EH (cell line): ENCODE data around the gene CCDC51.
"Not testable (repeated sequence)": the region's sequence is repeated elsewhere in the genome, so short reads cannot be mapped to it uniquely, and the experiment has no call there.

Experiments
- DNase-seq: peaks from one replicate; pipeline ENCODE4 v3.0.0-alpha.2; 2015; ENCODE audit warnings: low read depth

CCDC51 gene

DNA sequence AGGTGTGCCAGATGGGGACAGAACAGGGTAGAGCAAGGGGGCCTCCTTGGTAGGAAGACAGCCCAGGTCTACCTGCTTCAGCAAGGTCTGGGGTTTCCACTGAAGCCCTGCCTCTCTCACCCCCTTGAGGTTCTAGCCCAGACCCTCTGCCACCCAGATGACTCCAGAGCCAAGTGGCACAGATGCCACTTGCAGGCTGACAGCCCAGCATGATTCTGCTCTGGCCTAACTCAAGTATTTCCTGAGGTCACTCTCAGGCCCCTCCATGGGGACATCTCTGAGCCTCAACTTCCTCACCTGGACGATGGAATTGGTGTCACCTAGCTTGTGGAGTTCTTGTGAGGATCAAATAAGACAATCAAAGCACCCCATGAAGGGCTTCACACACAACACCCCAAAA, 33.9 kb downstream of the CCDC51 start:
- DNase-seq: no peak

DNA sequence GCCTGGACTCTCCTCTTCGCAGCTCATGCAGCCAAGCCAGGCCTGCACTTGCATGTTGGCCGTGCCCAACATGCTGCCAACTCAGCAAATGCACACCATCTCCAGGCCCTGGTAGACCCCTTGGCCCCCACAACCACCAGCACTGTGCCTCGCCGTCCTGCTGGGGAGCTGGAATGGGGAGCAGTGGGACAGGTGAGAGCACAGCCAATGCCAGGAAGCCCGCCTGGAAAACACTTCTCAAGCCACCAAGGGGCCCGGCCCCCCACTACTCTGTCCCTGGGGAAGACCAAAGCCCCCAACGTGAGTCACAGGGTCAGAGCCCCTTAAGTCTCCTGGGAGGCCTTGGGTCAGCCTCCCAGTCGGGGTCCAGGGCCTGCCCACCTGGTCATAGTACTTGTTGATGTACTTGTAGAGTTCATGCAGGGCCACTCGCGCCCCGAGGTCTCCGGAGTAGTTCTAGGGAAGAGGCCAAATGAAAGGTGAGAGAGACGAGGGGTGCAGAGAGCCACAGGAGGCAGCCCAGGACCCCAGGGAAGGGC, 34.5 kb downstream of the CCDC51 start:
- DNase-seq: no peak

DNA sequence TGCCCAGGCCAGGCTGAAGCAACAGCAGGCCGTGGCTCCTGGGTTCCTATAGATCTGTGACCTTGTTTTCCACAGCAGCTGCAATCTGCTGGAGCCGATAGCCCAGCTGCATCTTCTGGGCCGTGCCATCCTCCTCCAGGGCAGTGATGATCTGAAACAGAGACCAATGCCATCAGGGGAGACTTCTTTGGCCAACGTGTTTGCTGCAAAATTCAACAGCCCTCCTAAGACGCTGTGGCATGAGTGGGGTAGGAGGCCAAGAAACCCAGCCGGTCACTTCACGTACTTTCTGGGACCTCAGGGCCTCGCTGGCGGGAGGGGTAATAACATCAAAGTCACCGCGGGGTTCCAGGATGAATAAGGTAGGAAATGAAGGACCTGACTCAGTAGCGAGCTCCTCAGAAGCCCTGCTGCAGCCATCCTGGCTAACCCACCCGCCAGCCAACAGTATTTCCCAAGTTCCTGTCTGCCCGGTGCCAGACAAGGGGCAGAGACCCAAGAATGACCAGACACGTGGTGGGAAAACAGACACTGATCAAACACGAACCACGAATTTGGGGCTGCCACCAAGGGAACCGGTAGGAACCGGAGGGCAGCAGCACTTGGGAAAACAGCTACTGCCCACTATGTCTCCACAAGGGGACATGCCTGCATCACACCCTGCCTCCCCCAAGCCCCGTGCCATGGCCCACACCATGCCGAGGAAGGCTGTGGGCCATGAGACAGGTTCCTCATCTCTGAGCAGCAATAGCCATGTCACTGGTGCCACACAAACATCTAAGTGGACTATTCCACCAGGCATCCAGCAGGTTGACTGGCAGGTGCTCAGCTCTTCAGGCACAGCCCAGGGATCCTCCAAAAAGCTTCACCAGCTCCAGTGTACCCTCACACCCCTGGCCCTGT, 35.2 kb downstream of the CCDC51 start:
- DNase-seq: no peak

DNA sequence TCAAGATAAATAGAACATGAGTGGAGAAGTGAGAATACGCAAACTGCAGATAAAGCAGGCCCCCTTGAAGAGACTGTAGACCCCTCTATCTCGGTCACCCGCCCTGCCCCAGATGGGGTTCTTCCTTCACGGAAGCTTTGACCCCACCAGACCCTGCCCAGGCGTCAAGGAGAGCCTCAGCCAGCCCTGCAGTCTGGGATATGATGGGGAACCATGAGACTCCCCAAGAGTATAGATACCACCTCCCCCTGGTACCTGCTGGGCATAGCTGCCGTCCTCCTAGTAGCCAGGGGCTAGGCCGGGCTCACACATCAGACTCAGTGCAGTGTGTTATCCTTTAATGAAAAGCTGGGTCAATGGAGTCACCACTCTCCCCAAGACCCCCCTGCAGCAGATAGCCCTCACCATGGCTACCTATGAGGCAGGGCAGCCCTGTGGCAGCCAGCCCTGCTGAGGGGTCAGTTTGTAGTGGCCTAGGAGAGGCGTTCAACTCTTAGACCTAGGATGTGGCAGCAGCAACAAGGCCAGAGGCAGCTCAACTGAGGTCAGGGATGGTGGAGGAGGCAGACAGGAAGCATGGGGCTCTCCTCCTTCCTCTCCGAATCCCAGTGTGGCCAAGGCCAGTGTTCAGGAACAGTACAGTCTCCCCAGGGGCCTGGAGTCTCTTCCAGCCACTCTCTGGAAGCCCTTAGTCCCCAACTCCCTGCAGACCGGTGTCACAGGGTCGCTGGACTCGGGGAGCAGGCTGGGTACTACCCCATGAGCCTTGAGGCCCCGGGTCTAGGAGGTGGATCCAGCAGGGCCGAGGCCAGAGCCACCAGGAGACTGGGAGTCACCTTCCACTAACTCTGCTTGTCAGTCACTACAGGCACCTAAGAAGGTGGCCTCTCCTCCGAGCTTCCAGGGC, 36.1 kb downstream of the CCDC51 start:
- DNase-seq: no peak

DNA sequence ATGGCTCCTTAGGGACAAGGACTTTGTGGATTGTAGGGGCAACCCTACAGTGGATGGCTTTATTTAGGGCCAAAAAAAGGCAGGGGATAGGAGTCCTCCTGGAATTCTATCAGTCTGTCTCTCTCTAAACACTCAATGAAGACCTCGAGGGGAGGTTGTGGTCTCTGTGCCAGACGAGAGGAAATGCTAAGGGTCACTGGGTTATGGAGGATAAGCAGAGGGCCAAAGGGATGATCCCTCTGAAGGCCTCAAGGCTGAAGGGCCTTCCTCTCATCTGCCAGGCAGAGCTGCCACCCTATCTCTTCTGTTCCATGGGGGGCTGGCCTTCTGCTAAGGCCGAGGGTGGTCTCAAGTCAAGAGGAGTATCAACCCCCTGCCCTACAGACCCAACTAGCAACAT, 37.0 kb downstream of the CCDC51 start:
- DNase-seq: no peak

DNA sequence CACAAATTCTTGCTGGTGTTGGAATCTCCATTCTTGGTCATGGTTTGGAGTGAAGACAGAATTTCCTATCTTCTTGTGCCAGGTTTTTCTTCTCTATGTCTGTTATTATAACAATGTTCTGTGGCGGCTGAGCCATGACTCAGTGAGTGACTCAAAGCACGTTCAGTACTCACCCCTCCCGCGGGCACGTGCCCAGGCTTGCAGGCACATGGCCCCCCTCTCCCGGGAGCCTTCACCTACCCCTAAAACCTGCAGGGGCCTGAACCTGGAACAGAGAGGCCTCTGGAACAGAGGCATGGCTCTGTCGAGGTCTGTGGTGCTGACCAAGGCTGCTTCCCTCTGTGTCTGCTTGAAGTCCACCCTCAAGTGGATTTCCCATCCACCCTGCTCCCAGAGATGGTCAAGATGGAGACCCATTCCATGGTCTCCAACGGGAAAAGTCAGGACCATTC, 37.6 kb downstream of the CCDC51 start:
- DNase-seq: peak; percentile 94

DNA sequence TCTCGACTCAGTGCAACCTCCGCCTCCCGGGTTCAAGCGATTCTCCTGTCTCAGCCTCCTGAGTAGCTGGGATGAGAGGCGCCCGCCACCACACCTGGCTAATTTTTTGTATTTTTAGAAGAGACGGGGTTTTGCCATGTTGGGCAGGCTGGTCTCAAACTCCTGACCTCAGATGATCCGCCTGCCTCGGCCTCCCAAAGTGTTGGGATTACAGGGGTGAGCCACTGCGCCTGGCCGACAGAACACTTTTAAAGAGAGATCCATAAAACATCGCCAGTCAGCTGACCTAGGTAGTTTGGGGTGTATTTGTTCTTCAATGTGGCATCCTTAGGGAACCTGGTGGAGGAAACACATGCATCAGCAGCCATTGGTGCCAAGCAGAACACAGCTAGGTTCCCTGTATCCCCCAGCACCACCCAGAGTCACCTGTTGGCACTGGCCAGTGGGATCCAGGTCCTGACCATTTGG, 38.5 kb downstream of the CCDC51 start:
- not testable (repeated sequence) for DNase-seq

DNA sequence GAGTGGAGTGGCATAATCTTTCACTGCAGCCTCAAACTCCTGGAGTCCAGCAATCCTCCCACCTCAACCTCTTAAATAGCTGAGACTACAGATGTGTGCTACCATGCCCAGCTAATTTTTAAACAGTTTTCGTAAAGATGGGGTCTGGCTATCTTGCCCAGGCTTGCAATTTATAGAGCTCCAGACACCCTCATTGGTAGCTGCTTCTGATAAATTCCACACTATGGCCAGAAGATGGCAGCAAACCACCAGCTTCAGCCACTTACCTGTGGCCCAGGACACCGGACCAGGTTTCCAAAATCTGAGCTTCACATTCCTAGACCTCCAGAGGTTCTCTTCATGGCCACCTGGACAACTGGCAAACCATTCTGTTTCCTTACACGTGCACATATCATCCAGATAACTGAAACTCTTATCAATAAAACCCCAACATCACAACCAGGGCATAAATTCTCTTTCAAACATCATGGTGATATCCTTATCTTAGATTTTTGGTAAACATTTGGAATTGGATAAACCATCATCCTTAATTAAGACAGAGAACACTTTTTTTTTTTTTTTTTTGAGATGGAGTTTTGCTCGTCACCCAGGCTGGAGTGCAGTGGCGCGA, 39.0 kb downstream of the CCDC51 start:
- DNase-seq: peak; percentile 68

DNA sequence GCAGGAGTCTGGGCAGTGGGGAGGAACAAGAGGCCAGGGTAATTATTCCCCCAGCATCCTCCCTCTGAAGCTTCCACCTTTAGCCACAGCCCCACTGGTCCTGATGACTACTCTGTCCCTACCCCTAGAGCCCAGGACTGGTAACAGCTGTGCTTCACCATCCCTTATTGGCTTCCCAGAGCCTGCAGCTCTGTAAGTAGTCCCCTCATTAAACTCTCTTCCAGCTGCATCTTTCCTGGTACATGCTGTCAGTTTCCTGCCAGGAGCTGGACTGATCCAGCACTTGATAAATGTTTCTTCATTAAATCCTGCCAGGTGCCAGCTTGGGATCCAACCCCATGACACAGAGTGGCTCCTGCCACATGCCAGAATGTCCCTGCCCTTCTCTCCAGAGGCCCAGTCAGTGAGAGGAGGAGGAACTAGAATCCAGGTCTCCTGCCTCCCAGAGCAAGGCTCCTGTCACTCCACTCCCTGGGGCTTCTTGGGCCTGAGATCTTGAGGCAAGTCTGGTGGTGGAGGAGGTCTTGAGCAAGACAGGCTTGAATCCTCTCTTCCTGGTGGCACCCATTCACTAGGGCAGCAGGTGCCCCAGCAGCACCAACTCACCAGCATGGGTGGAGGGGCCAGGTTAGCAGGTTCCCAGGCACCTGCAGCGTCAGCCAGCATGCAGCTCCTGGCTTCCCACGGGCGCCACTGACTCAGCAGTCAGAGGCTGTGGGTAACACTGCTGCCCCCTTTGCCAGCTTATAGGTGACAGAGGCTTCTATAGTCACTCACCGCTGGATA, 40.3 kb downstream of the CCDC51 start:
- DNase-seq: no peak

DNA sequence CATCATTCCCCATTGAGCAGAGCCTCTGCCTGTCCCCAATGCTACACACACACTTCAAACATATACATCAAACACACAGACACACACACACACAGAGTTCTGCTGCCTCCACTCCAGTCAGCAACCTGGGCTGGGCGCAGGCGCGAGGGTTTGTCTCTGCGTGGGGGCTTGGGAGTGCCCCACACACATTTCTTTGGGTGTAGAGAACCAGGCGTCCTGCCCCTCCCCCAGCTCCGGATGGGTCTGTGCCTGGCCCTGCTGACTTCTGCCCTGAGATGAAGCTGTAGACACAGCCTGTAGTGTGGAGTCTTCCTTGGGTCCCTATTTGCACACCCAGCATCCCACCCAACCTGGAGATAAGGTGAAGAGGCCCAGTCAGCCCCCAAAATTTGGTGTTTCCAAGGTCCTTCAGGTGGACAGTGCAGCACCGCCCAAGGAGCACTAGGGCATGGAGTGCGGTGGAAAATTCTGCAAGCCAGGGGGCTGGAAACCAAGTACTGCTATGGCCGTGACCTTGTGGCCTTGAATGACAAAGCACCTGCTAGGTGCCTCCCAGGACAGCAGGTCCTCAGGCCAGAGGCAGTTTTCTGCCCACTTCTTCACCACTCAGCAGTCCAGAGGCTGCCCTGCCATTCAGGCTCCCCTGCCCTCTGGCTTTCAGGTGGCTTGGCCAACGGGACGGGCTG, 41.1 kb downstream of the CCDC51 start:
- DNase-seq: no peak

DNA sequence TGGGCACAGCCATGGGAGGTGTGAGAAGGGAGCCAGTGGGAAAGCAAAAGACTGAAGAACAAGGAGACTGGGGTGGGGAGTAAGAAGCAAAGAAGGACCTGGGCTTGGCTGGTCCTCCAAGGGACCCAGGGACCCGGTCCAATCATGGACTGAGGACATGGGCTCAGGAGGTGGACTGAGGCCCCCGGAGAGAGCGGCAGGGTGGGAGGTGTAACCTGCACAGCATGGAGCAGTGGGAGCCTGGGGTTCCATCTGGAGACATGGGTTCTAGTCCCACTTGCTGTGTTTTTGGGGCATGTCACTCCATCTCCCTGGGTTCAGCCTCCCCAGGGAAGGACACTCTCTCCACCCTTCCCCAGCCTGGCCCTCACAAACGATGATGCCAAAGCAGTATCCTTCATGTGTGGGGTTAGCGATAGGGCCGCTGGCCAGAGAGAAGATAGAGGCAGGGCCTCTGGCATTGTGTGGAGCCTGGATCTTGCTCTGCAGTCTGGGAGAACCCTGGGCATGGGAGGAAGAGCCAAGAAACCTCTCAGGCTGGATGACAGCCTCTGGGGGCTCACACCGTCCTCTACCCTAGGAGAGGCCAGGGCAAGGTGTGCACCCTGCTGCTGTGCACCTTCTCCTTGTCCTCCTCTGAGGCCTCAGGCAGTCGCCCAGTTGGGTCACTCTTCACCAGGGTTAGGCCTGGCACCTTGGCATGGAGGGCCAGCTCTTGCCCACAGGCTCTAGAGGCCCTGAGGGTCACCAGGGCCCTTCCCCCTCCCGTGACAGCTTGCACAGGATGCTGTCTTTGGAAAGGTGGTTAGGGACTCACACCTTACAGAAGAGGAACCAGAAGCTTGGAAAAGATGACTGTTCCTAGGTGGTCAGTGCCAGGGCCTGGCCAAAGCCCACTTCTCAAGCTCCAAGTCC, 41.9 kb downstream of the CCDC51 start:
- no peak for DNase-seq

DNA sequence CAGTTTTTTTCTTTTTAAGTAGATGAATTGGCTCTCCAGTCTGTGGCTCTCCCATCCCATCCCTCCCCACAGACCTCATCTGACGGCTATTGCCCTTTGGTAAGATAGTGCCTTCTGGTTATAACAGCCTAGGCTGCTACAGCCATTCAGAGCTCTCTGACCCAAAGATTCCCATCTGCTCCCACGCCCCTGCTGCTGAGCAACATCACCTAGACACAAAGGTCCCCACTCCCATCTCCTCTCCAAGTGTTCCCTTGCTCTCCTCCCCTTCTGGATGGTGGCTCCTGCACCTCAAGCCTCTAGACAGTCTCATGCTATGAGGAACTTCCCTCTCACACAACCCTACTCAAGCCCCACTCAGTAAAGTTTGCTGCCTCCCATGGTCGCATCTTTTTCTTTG, 44.2 kb downstream of the CCDC51 start:
- no peak for DNase-seq

DNA sequence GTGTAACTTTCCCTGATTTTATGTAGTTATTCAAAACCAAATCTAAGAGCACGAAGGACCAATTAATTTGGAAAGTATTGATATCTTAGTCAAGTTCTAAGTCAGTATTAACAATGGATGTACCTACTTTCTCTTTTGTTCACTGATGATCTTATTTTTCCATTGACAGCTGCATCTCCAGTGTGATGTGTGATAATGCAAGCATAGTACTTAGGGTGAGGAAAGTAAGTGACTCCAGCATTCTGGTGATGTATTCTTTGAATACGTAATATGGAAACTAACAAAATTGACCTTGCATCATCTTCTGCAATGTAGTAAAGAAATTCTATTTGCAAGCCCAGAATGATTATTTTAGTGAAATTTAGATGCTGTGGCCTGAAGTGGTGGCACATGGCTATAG, 45.5 kb downstream of the CCDC51 start:
- DNase-seq: no peak

DNA sequence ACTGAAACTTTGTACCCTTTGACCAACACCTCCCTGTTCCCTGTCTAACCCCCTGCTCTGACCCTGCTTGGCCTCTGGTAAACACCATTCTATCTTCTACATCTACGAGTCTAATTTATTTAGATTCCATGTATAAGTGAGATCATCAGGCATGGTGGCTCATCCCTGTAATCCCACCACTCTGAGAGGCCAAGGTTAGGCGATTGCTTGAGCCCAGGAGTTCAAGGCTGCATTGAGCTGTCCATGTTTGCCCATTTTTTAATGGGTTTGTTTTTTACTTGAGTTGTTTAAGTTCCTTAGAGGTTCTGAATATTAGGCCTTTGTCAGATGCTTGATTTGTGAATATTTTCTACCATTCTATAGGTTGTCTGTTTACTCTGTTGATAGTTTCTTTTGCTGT, 51.0 kb downstream of the CCDC51 start:
- no peak for DNase-seq

DNA sequence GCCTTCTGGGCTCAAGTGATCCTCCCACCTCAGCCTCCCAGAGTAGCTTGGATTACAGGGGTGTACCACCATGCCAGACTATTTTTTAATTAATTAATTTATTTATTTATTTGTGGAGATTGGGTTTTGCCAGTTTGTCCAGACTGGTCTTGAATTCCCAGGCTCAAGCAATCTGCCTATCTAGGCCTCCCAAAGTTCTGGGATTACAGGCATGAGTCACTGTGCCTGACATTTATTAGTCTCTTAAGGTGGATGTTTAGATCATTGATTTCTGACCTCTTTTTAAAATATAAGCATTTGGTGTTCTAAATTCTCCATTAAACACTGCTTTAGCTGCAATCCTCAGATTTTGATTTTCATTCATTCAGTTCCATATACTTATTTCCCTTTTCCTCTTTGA, 52.3 kb downstream of the CCDC51 start:
- DNase-seq: no peak
